A673 (cell line): ENCODE measurements around the gene CCNK. TPM values are rescaled to one million over a fixed set of nuclear protein-coding genes. Genes with fewer than 3 reads are reported as not detected.

Source experiments
- BruUV-seq: library from RNA; stranded (reverse); fragments of 400-500 nt; replicated peaks from 2 replicates; lab custom pipeline; 2021; lab: Mats Ljungman, UMichigan
- CTCF ChIA-PET: fragments of 300-600 bp; sonication (Branson Sonifier 250); formaldehyde crosslinking; loops from one replicate; lab custom pipeline; 2022; ENCODE audit warnings: antibody characterized with exemption; lab: Charles Lee
- POLR2A ChIA-PET: fragments of 300-600 bp; sonication (Branson Sonifier 250); formaldehyde crosslinking; loops from one replicate; lab custom pipeline; 2022; ENCODE audit warnings: antibody characterized with exemption; ENCODE audit not compliant: low non-redundant PET; lab: Charles Lee
- DNase-seq: peaks from one replicate; pipeline ENCODE4 v3.0.0-alpha.2; 2015; ENCODE audit warnings: low spot score
- H3K27ac ChIP-seq: fragments of 200-600 bp; sonication (generic); 2 replicates; pipeline ENCODE4 v1.5.1; 2016; ENCODE audit warnings: mixed run types, low read depth, mild to moderate bottlenecking, mixed read lengths, antibody characterized with exemption, low read length; ENCODE audit not compliant: poor library complexity, severe bottlenecking
- H3K27me3 ChIP-seq: fragments of 200-600 bp; sonication (generic); replicated peaks from 2 replicates; pipeline ENCODE4 v1.6.1; 2017; ENCODE audit warnings: mixed run types, low read depth, mild to moderate bottlenecking, mixed read lengths, antibody characterized with exemption, low read length; ENCODE audit not compliant: insufficient read depth, poor library complexity
- H3K36me3 ChIP-seq: fragments of 200-600 bp; sonication (generic); 2 replicates; pipeline ENCODE4 v1.6.1; 2016; ENCODE audit warnings: mixed run types, mild to moderate bottlenecking, mixed read lengths, antibody characterized with exemption, low read length; ENCODE audit not compliant: insufficient read depth, poor library complexity, severe bottlenecking
- H3K4me1 ChIP-seq: fragments of 200-600 bp; sonication (generic); 2 replicates; pipeline ENCODE4 v1.6.1; 2017; ENCODE audit warnings: mixed run types, mild to moderate bottlenecking, mixed read lengths, antibody characterized with exemption, low read length; ENCODE audit not compliant: insufficient read depth, poor library complexity, severe bottlenecking
- H3K4me3 ChIP-seq: fragments of 200-600 bp; sonication (generic); 2 replicates; pipeline ENCODE4 v1.5.1; 2016; ENCODE audit warnings: low read depth, mixed run types, mild to moderate bottlenecking, mixed read lengths, low read length; ENCODE audit not compliant: poor library complexity, severe bottlenecking
- H3K9me3 ChIP-seq: fragments of 200-600 bp; sonication (generic); 2 replicates; pipeline ENCODE4 v1.6.1; 2016; ENCODE audit warnings: mixed run types, low read depth, mild to moderate bottlenecking, mixed read lengths, antibody characterized with exemption, low read length; ENCODE audit not compliant: poor library complexity, severe bottlenecking
- CTCF ChIP-seq: fragments of 300-800, 200-600 bp; sonication (generic); conservative IDR thresholded peaks from 2 replicates; pipeline ENCODE4 v1.5.1; 2017; ENCODE audit warnings: low read depth, mild to moderate bottlenecking, antibody characterized with exemption, low read length, moderate library complexity, mixed read lengths
- EZH2 ChIP-seq: fragments of 200-600 bp; sonication (generic); IDR thresholded peaks from 2 replicates; pipeline ENCODE4 v1.6.1; 2017; ENCODE audit warnings: borderline replicate concordance, low read depth, mild to moderate bottlenecking, mixed read lengths, antibody characterized with exemption, low read length; ENCODE audit not compliant: poor library complexity, severe bottlenecking
- intact Hi-C: fragments of 100-400 bp; cut with micrococcal nuclease; formaldehyde crosslinking; loops from one replicate; pipeline ENCODE4 v1.10.0; 2022; ENCODE audit not compliant: unreplicated experiment
- total RNA-seq: library from RNA; stranded (reverse); gene quantifications from 2 replicates; pipeline ENCODE4 v1.2.3, GENCODE V29; 2021

The CCNK gene
- total RNA-seq, 1 experiment from 2014 or later: 88.0 TPM

- Histone ChIP-seq H3K4me1 (no peaks in the 10 kb centered on the region), H3K27ac (no peak overlapping the region), H3K36me3 (peaks cover 77% of the 10 kb centered on the region), H3K9me3 (no peaks in the 10 kb centered on the region), H3K27me3 (no peaks in the 10 kb centered on the region), H3K4me3 (no peak overlapping the region)
- TF ChIP-seq EZH2 (no peak), CTCF (no peak)
- no TSS peak for BruUV-seq
- POLR2A ChIA-PET: no interaction called here
- intact Hi-C loops: no loop called here
- CTCF ChIA-PET: no interaction called here
- DNase-seq: no peak
Measured at GRCh38 chr14:99505089-99505488, 23.9 kb downstream of the CCNK start.

GRCh38 chr14:99506276-99506675, 25.1 kb downstream of the CCNK start:
- Histone ChIP-seq H3K4me1 (no peaks in the 10 kb centered on the region), H3K27ac (no peak overlapping the region), H3K36me3 (peaks cover 74% of the 10 kb centered on the region), H3K4me3 (no peak overlapping the region), H3K9me3 (no peaks in the 10 kb centered on the region), H3K27me3 (no peaks in the 10 kb centered on the region)
- POLR2A ChIA-PET: no interaction called here
- intact Hi-C loops: no loop called here
- CTCF ChIA-PET: no interaction called here
- TF ChIP-seq CTCF: no peak
- TF ChIP-seq EZH2: no peak
- no TSS peak for BruUV-seq
- DNase-seq: no peak

GRCh38 chr14:99507860-99508640, 26.8 kb downstream of the CCNK start:
- no TSS peak for BruUV-seq
- Histone ChIP-seq H3K36me3 (peaks cover 61% of the 10 kb centered on the region), H3K9me3 (no peaks in the 10 kb centered on the region), H3K4me1 (no peaks in the 10 kb centered on the region), H3K27ac (no peak overlapping the region), H3K4me3 (no peak overlapping the region), H3K27me3 (no peaks in the 10 kb centered on the region)
- ChIA-PET CTCF (no interaction called here), POLR2A (no interaction called here)
- intact Hi-C loops: no loop called here
- DNase-seq: no peak
- TF ChIP-seq CTCF (no peak), EZH2 (no peak)
